RWPE1 (cell line): ENCODE measurements around the gene KRTAP5-1.

Source experiments
- CTCF ChIA-PET: fragments of 350-600 bp; sonication (Branson Sonifier 250); formaldehyde crosslinking; extraction: SDS; loops from one replicate; lab custom pipeline; 2021; lab: Yijun Ruan, JAX
- POLR2A ChIA-PET: fragments of 400-600 bp; formaldehyde crosslinking; extraction: SDS; loops from one replicate; lab custom pipeline; 2020; ENCODE audit warnings: antibody characterized with exemption; ENCODE audit not compliant: low non-redundant PET; lab: Yijun Ruan, JAX
- DNase-seq: peaks from one replicate; pipeline ENCODE4 v3.0.0; 2012; ENCODE audit warnings: low spot score
- H3K27ac ChIP-seq: fragments of 450-650 bp; 2 replicates; pipeline ENCODE4 v1.5.1; 2017
- TF ChIP-seq, protein P1 (sequence below): fragments of 450-650 bp; conservative IDR thresholded peaks from 2 replicates; pipeline ENCODE4 v1.5.1; 2017; ENCODE audit warnings: low read depth, mild to moderate bottlenecking

KRTAP5-1 gene

DNA sequence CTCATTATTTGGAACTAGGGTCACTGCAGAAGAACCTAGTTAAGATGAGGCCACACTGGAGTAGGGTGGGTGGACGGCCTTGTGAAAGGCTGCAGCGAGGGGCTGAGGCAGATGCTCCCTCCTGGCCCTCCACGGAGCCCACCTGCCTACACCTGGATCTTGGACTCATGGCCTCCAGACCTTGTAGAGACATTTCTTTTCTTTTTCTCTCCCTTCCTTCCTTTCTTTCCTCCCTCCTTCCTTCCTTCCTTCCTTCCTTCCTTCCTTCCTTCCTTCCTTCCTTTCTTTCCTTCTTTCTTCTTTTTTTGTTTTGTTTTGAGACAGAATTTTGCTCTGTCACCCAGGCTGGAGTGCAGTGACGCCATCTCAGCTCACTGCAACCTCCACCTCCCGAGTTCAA is 39.7 kb downstream of the KRTAP5-1 start:
- TF ChIP-seq, protein P1, sequence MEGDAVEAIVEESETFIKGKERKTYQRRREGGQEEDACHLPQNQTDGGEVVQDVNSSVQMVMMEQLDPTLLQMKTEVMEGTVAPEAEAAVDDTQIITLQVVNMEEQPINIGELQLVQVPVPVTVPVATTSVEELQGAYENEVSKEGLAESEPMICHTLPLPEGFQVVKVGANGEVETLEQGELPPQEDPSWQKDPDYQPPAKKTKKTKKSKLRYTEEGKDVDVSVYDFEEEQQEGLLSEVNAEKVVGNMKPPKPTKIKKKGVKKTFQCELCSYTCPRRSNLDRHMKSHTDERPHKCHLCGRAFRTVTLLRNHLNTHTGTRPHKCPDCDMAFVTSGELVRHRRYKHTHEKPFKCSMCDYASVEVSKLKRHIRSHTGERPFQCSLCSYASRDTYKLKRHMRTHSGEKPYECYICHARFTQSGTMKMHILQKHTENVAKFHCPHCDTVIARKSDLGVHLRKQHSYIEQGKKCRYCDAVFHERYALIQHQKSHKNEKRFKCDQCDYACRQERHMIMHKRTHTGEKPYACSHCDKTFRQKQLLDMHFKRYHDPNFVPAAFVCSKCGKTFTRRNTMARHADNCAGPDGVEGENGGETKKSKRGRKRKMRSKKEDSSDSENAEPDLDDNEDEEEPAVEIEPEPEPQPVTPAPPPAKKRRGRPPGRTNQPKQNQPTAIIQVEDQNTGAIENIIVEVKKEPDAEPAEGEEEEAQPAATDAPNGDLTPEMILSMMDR = no peak
- no peak overlapping the region for H3K27ac ChIP-seq
- ChIA-PET POLR2A (no interaction called here), CTCF (interaction anchor here (0.6 to 5.1 kb wide), 5 partner anchors 14 to 241 kb away, joined by 4 to 78 read pairs (median 5); no protein-coding TSS in a partner anchor)
- DNase-seq = no peak

DNA sequence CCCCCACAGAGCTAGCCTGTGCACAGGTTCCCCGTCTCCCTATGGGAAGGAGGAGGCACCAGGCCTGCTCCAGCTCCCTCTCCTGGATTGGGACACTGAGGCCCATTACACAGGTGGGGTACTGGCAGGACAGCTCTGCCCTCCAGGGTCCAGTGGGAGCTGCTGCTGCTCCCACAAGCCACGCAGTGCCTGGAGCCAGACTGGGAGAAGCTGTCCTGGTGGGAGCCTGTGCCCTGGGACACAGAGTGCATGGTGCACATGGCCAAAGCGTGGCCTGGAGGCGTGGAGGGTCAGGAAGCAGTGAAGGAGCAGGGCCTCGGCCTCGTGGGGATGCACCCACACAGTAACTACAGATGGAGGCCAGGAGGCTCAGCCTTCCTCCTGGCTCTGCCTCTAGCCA is 40.5 kb downstream of the KRTAP5-1 start:
- TF ChIP-seq, protein P1 = no peak
- no peak overlapping the region for H3K27ac ChIP-seq
- DNase-seq = no peak
- ChIA-PET CTCF (interaction anchor here (1.0 kb wide), 1 partner anchor 30 kb away, joined by 3 read pairs; no protein-coding TSS in a partner anchor), POLR2A (no interaction called here)

DNA sequence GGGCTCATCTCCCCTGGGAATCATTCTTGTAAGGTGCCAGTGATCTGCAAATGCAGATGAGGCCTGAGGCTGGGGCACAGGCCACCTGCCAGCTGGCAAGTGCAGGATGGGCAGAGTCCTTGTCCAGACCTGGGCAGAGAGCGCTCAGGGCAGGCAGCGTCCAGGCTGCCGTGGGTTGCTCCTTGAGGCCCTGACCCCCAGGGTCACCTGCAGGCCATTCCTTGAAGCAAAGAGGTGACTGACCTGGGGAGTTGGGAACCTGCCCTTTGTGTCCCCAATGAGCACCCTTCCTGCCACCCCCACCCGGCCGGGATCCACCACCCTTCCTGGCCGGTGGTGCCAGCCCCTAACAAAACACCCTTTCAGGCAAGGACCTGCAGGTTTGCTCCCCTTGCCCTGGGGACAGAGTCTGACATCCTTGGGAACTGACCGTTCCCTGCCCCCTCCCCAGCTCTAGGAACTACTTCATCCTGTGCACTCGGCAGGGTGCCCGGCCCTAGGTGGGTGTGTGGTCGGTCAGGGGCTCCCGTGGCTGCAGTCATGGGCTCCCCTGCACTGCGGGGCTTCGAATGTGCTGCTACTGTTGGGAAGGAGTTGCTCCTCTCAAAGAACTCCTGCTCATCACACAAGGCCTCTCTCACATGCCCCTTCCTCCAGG is 41.3 kb downstream of the KRTAP5-1 start:
- TF ChIP-seq, protein P1 = no peak
- ChIA-PET POLR2A (no interaction called here), CTCF (interaction anchor here (1.0 kb wide), 1 partner anchor 31 kb away, joined by 3 read pairs; no protein-coding TSS in a partner anchor)
- no peak overlapping the region for H3K27ac ChIP-seq
- DNase-seq = no peak

DNA sequence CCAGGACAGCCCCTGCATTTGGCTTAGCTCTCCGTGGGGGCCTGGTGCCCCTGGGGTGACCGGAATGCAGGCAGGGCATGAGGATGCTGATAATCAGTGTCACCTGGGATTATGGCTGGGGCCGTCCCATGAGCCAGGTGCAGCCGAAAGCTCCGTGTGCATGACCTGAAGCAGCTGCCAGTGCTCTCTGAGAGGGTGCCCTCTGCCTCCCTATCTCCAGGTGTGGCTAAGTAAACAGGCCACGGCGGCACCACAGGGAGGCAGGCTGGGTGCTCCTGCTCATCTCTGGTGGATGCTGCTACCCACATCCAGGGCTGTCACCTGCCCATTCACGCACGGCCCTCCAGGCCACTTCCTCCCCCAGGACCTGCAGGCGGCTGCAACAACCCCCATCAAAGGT is 42.8 kb downstream of the KRTAP5-1 start:
- H3K27ac ChIP-seq = no peak overlapping the region
- no peak for DNase-seq
- CTCF ChIA-PET = interaction anchor here (1.0 kb wide), 1 partner anchor 33 kb away, joined by 5 read pairs; no protein-coding TSS in a partner anchor
- TF ChIP-seq, protein P1 = no peak
- POLR2A ChIA-PET = no interaction called here

DNA sequence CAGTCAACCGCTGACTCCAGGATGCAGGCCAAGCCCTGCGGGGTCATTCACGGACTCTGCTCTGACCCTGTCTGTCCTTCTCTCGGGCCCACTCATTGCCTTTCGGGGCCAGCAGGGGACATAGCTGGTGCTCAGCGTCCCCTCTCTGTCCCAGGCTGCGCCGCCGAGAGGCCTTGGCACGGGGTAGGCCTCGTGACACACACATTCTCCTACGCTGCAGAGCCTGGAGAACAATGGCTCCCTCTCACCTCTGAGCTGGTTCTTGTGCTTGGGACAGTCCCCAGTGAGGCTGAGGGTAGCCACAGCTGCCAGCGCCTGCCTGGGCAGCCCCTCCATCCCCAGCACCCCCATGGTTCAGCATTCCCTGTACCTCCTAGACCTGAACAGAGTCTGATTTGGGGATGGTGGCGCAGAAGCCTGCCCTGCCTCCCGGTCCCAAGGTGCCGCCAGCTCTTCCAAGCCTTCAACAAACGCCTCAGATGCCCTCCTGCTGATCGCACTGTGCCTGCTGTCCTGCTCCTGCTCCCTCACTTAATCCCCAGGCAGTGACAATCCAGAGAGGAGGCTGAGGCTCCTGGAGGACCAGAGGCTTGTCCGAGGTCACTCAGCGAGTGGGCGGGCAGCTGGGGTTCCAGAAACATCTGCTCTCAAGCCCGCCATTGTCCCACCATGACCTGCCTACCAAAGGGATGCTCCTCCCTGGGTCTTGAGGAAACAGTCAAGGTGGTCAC is 43.4 kb downstream of the KRTAP5-1 start:
- DNase-seq = no peak
- TF ChIP-seq, protein P1 = no peak
- H3K27ac ChIP-seq = no peak overlapping the region
- ChIA-PET CTCF (interaction anchor here (1.0 kb wide), 1 partner anchor 33 kb away, joined by 5 read pairs; no protein-coding TSS in a partner anchor), POLR2A (no interaction called here)

DNA sequence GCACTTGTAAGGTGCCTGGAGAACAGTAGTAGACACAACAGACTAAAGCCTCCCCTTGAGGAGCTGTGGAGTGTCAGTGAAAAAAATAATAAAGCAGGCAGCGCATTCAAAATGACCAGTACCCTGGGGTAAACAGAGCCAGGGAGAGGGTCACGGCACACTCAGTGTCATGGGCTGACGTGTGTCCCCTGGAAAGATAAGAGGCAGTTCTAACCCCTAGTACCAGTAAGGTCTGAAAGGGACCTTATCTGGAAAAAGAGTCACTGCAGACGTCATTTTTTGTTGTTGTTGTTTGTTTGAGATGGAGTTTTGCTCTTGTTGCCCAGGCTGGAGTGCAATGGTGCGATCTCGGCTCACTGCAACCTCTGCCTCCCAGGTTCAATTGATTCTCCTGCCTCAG is 45.0 kb downstream of the KRTAP5-1 start:
- CTCF ChIA-PET = interaction anchor here (0.7 kb wide), 1 partner anchor 333 kb away, joined by 4 read pairs; no protein-coding TSS in a partner anchor
- POLR2A ChIA-PET = no interaction called here
- TF ChIP-seq, protein P1 = no peak

More for the DNA sequence above, 45.0 kb downstream of the KRTAP5-1 start:
- H3K27ac ChIP-seq = no peak overlapping the region
- no peak for DNase-seq
